Measurements from ENCODE around the gene DMXL2.

DMXL2 gene

GRCh38 chr15:51600114-51600513, 22.5 kb downstream of the DMXL2 start:
- H2BK5ac ChIP-seq (ENCODE audit: low read length): no peak overlapping the region
- H3K9ac ChIP-seq (ENCODE audit: low read depth, low read length, poor library complexity): no peak overlapping the region
- H3K14ac ChIP-seq (ENCODE audit: low read length): no peak overlapping the region
- H2AFZ ChIP-seq (ENCODE audit: low read length): no peak overlapping the region
- no peak for DNase-seq (ENCODE audit: low spot score)
- H3K9me3 ChIP-seq (replicated peaks in 1 of 2; ENCODE audit: control insufficient read depth in 2 of 2, insufficient read depth in 1 of 2, low read depth in 1 of 2, low read length in 2 of 2): peaks cover 0 to 3% of the 10 kb centered on the region in 2 donors
- no peak overlapping the region for H2BK12ac ChIP-seq (ENCODE audit: low read length)
- H3K27me3 ChIP-seq (ENCODE audit: control insufficient read depth in 3 of 3, insufficient read depth in 3 of 3, low read depth in 1 of 3, low read length in 3 of 3): no peaks in the 10 kb centered on the region
- no peaks in the 10 kb centered on the region for H3K79me1 ChIP-seq (ENCODE audit: low read depth, low read length)
- H4K8ac ChIP-seq (ENCODE audit: low read depth, low read length): no peak overlapping the region
- no peak overlapping the region for H3K18ac ChIP-seq (ENCODE audit: low read length)
- H4K91ac ChIP-seq (ENCODE audit: low read depth, low read length, poor library complexity): no peak overlapping the region
- no peak overlapping the region for H3K4ac ChIP-seq (ENCODE audit: low read length)
- H3K4me1 ChIP-seq (ENCODE audit: control insufficient read depth in 2 of 2, insufficient read depth in 1 of 2, low read depth in 1 of 2, low read length in 2 of 2): no peaks in the 10 kb centered on the region
- no peak overlapping the region for H3K4me3 ChIP-seq (ENCODE audit: low read length in 2 of 2)
- H3K36me3 ChIP-seq (replicated peaks in 1 of 2; ENCODE audit: control insufficient read depth in 2 of 2, insufficient read depth in 2 of 2, low read length in 2 of 2): no peaks in the 10 kb centered on the region
- WGBS, 2 donors (ENCODE audit: extremely low coverage in 2 of 2, insufficient read length in 2 of 2, insufficient replicate concordance in 1 of 2): no CpG with 5 or more reads among the region's 1 CpG
- no peak overlapping the region for H3K4me2 ChIP-seq (ENCODE audit: insufficient read depth, low read length, poor library complexity, severe bottlenecking)
- H2AK5ac ChIP-seq (ENCODE audit: low read depth, low read length): no peak overlapping the region
- H2BK120ac ChIP-seq (ENCODE audit: low read depth, low read length): no peak overlapping the region
- H3K23ac ChIP-seq (ENCODE audit: low read depth, low read length, poor library complexity): no peak overlapping the region
- no peak overlapping the region for H3K27ac ChIP-seq (replicated peaks; ENCODE audit: low read length)
- H2BK15ac ChIP-seq (ENCODE audit: low read length): no peak overlapping the region

GRCh38 chr15:51589881-51590568, 32.5 kb downstream of the DMXL2 start:
- Histone ChIP-seq H4K91ac (ENCODE audit: low read depth, low read length, poor library complexity) (no peak overlapping the region), H3K4me1 (ENCODE audit: control insufficient read depth in 2 of 2, insufficient read depth in 1 of 2, low read depth in 1 of 2, low read length in 2 of 2) (no peaks in the 10 kb centered on the region), H3K4me2 (ENCODE audit: insufficient read depth, low read length, poor library complexity, severe bottlenecking) (no peak overlapping the region), H3K36me3 (replicated peaks in 1 of 2; ENCODE audit: control insufficient read depth in 2 of 2, insufficient read depth in 2 of 2, low read length in 2 of 2) (no peaks in the 10 kb centered on the region), H3K27ac (replicated peaks; ENCODE audit: low read length) (no peak overlapping the region), H3K27me3 (ENCODE audit: control insufficient read depth in 3 of 3, insufficient read depth in 3 of 3, low read depth in 1 of 3, low read length in 3 of 3) (no peaks in the 10 kb centered on the region), H2AFZ (ENCODE audit: low read length) (no peak overlapping the region), H2BK120ac (ENCODE audit: low read depth, low read length) (no peak overlapping the region), H2AK5ac (ENCODE audit: low read depth, low read length) (no peak overlapping the region), H2BK15ac (ENCODE audit: low read length) (no peak overlapping the region), H3K4ac (ENCODE audit: low read length) (no peak overlapping the region), H3K14ac (ENCODE audit: low read length) (no peak overlapping the region), H3K18ac (ENCODE audit: low read length) (no peak overlapping the region), H3K4me3 (ENCODE audit: low read length in 2 of 2) (no peak overlapping the region), H2BK5ac (ENCODE audit: low read length) (no peak overlapping the region), H3K9ac (ENCODE audit: low read depth, low read length, poor library complexity) (no peak overlapping the region), H2BK12ac (ENCODE audit: low read length) (no peak overlapping the region), H3K23ac (ENCODE audit: low read depth, low read length, poor library complexity) (no peak overlapping the region), H3K79me1 (ENCODE audit: low read depth, low read length) (peaks cover 3% of the 10 kb centered on the region), H3K9me3 (replicated peaks in 1 of 2; ENCODE audit: control insufficient read depth in 2 of 2, insufficient read depth in 1 of 2, low read depth in 1 of 2, low read length in 2 of 2) (peaks cover 3 to 7% of the 10 kb centered on the region in 2 donors), H4K8ac (ENCODE audit: low read depth, low read length) (no peak overlapping the region)
- no peak for DNase-seq (ENCODE audit: low spot score)
- WGBS, 2 donors (ENCODE audit: extremely low coverage in 2 of 2, insufficient read length in 2 of 2, insufficient replicate concordance in 1 of 2): no CpG with 5 or more reads among the region's 2 CpGs

- H3K27ac ChIP-seq (replicated peaks; ENCODE audit: low read length): no peak overlapping the region
- H3K23ac ChIP-seq (ENCODE audit: low read depth, low read length, poor library complexity): no peak overlapping the region
- H3K4ac ChIP-seq (ENCODE audit: low read length): no peak overlapping the region
- no peak overlapping the region for H4K8ac ChIP-seq (ENCODE audit: low read depth, low read length)
- no peak overlapping the region for H2AK5ac ChIP-seq (ENCODE audit: low read depth, low read length)
- H3K9me3 ChIP-seq (replicated peaks in 1 of 2; ENCODE audit: control insufficient read depth in 2 of 2, insufficient read depth in 1 of 2, low read depth in 1 of 2, low read length in 2 of 2): peaks cover 3 to 7% of the 10 kb centered on the region in 2 donors
- no peak overlapping the region for H2BK15ac ChIP-seq (ENCODE audit: low read length)
- H3K36me3 ChIP-seq (replicated peaks in 1 of 2; ENCODE audit: control insufficient read depth in 2 of 2, insufficient read depth in 2 of 2, low read length in 2 of 2): no peaks in the 10 kb centered on the region
- H3K18ac ChIP-seq (ENCODE audit: low read length): no peak overlapping the region
- H3K9ac ChIP-seq (ENCODE audit: low read depth, low read length, poor library complexity): no peak overlapping the region
- no peak overlapping the region for H2BK12ac ChIP-seq (ENCODE audit: low read length)
- H3K4me2 ChIP-seq (ENCODE audit: insufficient read depth, low read length, poor library complexity, severe bottlenecking): no peak overlapping the region
- H2AFZ ChIP-seq (ENCODE audit: low read length): no peak overlapping the region
- DNase-seq (ENCODE audit: low spot score): no peak
- WGBS, 2 donors (ENCODE audit: extremely low coverage in 2 of 2, insufficient read length in 2 of 2, insufficient replicate concordance in 1 of 2): no CpG with 5 or more reads among the region's 3 CpGs
- H3K4me1 ChIP-seq (ENCODE audit: control insufficient read depth in 2 of 2, insufficient read depth in 1 of 2, low read depth in 1 of 2, low read length in 2 of 2): no peaks in the 10 kb centered on the region
- peaks cover 3% of the 10 kb centered on the region for H3K79me1 ChIP-seq (ENCODE audit: low read depth, low read length)
- no peak overlapping the region for H2BK120ac ChIP-seq (ENCODE audit: low read depth, low read length)
- no peak overlapping the region for H2BK5ac ChIP-seq (ENCODE audit: low read length)
- H3K27me3 ChIP-seq (ENCODE audit: control insufficient read depth in 3 of 3, insufficient read depth in 3 of 3, low read depth in 1 of 3, low read length in 3 of 3): no peaks in the 10 kb centered on the region
- H3K4me3 ChIP-seq (ENCODE audit: low read length in 2 of 2): no peak overlapping the region
- no peak overlapping the region for H4K91ac ChIP-seq (ENCODE audit: low read depth, low read length, poor library complexity)
- no peak overlapping the region for H3K14ac ChIP-seq (ENCODE audit: low read length)
Observed at GRCh38 chr15:51588966-51589365, 33.6 kb downstream of the DMXL2 start.

DNA sequence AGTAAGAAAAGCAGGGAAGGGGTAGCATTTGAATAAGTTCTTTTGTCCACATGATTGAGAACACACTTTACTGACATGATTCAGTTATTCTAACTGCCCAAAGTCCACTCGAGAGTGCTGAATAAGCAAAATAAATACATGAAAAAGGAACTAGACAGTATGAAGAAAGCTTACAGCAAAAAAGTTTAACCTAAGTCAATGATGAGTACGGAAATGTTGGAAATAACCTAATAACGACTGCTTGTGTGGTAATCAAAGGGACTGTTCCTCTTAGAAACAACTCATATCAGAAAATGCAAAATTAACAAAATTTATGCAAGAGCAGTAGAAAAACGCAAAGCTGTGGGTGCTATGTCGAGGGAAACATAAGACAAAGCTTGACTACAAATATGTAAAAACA, 36.6 kb downstream of the DMXL2 start:
- H3K27ac ChIP-seq (replicated peaks; ENCODE audit: low read length): no peak overlapping the region

More for the DNA sequence above, 36.6 kb downstream of the DMXL2 start:
- no peaks in the 10 kb centered on the region for H3K27me3 ChIP-seq (ENCODE audit: control insufficient read depth in 3 of 3, insufficient read depth in 3 of 3, low read depth in 1 of 3, low read length in 3 of 3)
- no peak overlapping the region for H3K4me3 ChIP-seq (ENCODE audit: low read length in 2 of 2)
- H3K23ac ChIP-seq (ENCODE audit: low read depth, low read length, poor library complexity): no peak overlapping the region
- H2BK5ac ChIP-seq (ENCODE audit: low read length): no peak overlapping the region
- WGBS, 2 donors (ENCODE audit: extremely low coverage in 2 of 2, insufficient read length in 2 of 2, insufficient replicate concordance in 1 of 2): no CpG with 5 or more reads among the region's 5 CpGs
- H2BK12ac ChIP-seq (ENCODE audit: low read length): no peak overlapping the region
- no peak overlapping the region for H3K9ac ChIP-seq (ENCODE audit: low read depth, low read length, poor library complexity)
- no peaks in the 10 kb centered on the region for H3K36me3 ChIP-seq (replicated peaks in 1 of 2; ENCODE audit: control insufficient read depth in 2 of 2, insufficient read depth in 2 of 2, low read length in 2 of 2)
- H3K9me3 ChIP-seq (replicated peaks in 1 of 2; ENCODE audit: control insufficient read depth in 2 of 2, insufficient read depth in 1 of 2, low read depth in 1 of 2, low read length in 2 of 2): peaks cover 3 to 4% of the 10 kb centered on the region in 2 donors
- H2AK5ac ChIP-seq (ENCODE audit: low read depth, low read length): no peak overlapping the region
- no peaks in the 10 kb centered on the region for H3K79me1 ChIP-seq (ENCODE audit: low read depth, low read length)
- no peak overlapping the region for H3K14ac ChIP-seq (ENCODE audit: low read length)
- no peak overlapping the region for H3K18ac ChIP-seq (ENCODE audit: low read length)
- H2AFZ ChIP-seq (ENCODE audit: low read length): no peak overlapping the region
- no peaks in the 10 kb centered on the region for H3K4me1 ChIP-seq (ENCODE audit: control insufficient read depth in 2 of 2, insufficient read depth in 1 of 2, low read depth in 1 of 2, low read length in 2 of 2)
- DNase-seq (ENCODE audit: low spot score): no peak
- H4K8ac ChIP-seq (ENCODE audit: low read depth, low read length): no peak overlapping the region
- H3K4me2 ChIP-seq (ENCODE audit: insufficient read depth, low read length, poor library complexity, severe bottlenecking): no peak overlapping the region
- no peak overlapping the region for H3K4ac ChIP-seq (ENCODE audit: low read length)
- no peak overlapping the region for H4K91ac ChIP-seq (ENCODE audit: low read depth, low read length, poor library complexity)
- H2BK120ac ChIP-seq (ENCODE audit: low read depth, low read length): no peak overlapping the region
- H2BK15ac ChIP-seq (ENCODE audit: low read length): no peak overlapping the region
